Activated T-cell treated with anti-CD3 and anti-CD28 coated beads, Interleukin-2, amount 50 U/mL, for 1 hour (primary cell): Measurements from ENCODE around the gene SLC13A4.
"Not testable (repeated sequence)": the region's sequence is repeated elsewhere in the genome, so short reads cannot be mapped to it uniquely, and the experiment has no call there.

Experiments
- DNase-seq: peaks from one replicate; pipeline ENCODE4 v3.0.0-alpha.2; 2020

SLC13A4 gene

GRCh38 chr7:135716677-135717238 lies 11.2 kb downstream of the SLC13A4 start:
- no peak for DNase-seq

DNA sequence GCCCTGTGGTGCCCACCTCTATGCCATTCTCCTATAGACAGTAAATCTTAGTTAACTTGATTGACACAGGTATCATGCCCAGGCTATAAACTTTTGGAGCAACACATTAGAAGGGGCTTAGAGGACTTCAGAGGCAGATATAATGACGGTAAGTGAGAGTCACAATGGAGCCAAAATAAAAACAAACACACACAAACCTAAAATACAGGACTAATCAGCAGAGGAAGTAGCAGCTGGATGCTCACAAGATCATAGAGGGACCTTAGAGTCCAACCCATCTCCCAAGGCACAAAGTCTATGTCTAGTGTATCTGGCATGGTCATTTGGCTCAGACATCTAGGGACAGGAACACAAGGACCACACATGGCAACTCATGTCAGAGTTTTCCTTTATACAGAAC lies 12.3 kb downstream of the SLC13A4 start:
- DNase-seq: no peak

DNA sequence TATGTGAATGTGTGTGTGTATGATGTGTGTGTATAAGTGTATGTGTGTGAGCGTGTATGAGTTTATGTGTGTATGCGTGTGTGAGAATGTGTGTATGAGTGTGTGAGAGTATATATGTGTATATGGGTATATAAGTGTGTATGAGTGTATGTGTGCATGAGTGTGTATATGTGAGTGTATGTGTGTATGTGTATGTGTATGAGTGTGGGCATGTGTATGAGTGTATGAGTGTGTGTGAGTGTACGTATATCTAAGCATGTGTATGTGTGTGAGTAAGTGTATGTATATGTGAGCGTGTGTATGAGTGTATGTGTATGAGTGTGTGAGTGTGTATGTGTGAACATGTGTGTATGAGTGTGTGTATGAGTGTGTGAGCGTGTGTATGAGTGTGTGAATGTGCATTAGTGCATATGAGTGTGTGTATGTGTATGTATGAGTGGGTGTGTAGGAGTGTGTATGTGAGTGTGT lies 12.9 kb downstream of the SLC13A4 start:
- no peak for DNase-seq

- no peak for DNase-seq
These were observed 13.4 kb downstream of the SLC13A4 start for GRCh38 chr7:135714534-135715009.

DNA sequence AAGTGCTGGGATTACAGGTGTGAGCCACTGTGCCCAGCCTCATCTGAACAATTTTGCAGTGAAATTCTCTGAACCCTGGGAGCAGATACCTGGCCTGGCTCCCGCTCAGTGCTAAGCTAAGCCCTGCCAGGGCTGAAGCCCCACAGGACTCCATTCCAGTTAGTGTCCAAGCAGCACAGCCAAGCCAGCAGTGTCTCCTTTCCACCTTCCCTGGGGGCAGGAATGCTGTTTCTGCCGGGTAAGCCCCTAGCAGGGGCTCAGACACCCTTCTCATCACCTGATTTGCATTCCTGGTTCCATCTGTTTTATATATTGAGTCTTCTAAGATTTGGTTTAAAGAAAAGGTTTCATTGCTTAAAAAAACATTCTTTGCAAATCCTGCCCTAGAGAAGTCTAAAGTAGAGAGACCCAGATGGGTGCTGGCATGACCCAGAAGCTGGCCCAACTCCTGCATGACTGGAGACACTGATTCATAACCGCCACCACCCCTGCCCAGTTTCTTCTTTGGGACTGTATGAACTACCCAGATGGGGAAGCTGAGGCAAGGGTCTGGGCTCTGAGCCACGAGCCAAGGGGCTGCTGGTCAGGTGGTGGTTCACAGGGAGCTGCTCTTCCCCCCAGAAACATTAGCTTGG lies 14.0 kb downstream of the SLC13A4 start:
- no peak for DNase-seq

- no peak for DNase-seq
These were observed 15.2 kb downstream of the SLC13A4 start for GRCh38 chr7:135712796-135713195.

DNA sequence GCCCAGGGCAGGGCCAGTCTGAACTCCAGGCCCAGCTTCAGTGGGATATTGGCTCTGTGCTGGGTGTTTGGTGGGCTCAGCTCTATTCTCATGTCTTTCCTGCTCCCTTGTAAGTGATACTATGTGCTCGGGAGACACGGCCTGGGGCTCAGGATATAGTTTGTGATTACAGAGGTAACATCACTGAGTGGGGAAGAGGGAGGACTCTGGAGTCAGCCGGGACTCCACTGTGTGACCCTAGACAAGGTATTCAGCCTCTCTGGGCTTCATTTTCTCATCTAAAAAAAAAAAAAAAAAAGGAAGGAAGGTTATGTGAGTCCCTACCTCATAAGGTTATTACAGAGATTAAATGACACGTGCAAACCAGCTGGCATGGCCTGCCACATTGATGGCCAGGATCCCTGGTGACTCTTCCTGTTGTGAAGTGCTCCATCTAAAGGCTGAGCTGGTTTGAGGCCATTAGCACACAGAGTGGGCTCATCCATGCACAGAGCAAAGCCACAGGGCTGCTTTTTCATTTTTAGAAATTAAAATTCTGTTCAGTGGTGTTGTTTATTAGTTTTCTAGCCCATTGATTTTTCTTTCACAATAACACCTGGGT lies 15.7 kb downstream of the SLC13A4 start:
- no peak for DNase-seq

DNA sequence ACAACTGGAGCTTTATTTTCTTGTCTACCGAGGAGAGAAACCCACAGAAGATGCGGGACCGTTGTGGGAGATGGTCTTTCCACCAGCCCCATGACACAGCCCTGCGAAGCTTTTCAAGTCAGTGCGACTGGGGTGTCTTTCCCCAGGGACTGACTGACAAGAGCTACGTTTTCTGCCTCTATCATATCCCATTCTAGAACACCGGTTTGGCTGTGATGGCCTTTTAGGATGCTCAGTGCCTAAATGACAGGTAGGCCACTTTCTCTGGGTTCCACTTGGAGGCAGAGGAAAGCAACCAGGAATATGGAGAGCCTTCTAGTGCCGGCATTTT lies 16.9 kb downstream of the SLC13A4 start:
- DNase-seq: no peak

DNA sequence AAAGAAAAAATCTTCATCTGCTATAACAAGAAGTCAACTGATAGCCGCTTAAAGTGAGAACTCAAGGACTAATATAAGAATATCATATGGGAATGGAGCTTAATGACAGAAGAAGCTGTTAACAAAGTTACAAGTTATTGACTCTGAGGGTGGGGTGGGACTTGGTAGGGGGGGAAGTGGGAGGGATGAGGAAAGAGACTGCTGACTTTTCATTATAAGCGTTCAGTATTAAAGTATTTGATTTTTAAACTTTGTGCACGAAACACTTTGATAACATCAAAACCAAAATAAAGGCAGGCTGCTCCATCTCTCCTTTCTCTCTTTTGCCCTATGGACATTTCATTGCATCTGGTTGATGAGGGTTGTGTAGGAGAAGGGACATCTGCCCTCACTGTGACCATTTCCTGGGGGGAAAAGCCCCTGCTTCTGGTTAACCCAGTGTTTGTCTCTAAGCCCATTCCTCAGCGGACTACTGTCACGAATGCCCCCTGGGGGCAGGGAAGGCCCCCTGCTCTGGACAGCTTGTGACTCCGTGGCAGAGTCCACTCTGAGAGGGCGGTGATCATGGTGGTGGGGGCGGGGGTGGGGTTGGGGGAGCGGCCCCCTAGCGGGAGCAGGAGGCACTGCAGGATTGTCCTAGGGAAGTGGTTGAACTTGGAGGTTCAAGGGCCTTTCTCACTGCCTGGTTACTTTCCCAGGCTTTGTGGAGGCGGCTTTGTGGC lies 17.4 kb downstream of the SLC13A4 start:
- no peak for DNase-seq

DNA sequence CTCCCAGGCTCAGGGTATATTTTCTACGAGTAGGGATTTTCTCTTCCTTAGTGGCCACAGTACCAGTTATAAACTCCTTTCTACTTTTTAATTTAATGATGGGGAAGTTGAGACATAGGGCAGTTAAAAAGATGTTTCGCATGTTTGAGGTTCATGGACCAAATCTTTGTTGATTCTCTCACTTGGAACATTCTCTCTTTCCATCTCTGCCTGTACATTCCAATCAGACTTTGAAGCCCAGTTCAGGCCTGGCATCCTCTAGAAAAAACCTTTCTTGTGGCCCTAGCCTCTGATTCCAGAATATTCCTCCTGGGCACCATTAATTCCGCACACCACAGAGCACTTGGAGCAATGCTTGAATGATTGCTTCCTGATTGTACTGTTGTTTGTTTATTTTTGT lies 18.5 kb downstream of the SLC13A4 start:
- DNase-seq: no peak

- no peak for DNase-seq
These were observed 19.9 kb downstream of the SLC13A4 start for GRCh38 chr7:135708041-135708440.

DNA sequence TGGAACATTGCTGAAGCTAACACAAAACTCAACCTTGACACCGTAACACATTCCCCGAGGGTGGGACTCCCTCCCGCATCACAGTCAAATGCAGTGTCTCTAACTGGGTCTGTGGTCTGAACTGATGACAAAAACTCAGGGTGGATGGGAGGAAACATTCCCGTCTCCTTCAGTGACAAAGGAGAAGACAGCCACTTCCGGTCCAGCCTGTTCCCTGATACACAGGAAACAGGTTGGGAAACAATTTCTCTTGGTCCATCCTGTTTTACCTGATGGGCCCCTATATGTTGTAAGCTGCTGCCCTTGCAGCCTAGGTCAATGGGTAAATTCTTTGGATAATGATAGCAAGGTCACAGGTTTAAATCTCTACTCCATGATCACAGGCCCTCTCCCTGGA lies 20.4 kb downstream of the SLC13A4 start:
- DNase-seq: no peak

DNA sequence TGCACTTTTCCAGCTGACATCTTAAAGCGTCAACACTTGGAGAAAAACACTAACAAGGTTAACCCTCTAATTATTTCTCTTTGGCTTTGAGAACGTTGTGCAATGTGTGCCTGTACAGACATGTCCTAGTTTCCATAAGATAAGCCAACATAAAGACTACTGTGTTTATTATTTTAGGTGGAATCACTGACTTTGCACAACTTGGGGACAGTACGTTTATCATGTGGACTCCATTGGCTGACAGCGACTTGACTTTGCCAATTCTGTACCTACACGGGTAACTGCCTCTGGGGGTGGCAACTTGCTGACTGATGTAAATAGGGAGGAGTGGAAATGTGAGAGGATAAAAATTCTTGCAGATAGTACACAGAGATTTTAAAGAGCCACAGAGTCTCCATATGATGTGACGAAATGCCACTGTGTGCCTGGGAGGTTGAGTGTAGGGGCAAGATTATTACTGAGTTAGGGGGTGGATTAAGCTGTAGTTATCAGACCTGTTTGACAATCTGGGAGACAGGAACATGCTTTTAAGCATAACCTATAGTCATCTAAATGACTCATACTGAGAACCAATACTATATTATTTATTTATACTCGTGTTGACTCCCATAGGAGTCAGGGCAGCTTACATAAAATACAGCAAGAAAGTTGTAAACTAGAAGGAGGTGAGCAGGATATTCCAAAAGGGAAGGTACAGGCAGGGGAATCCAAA lies 21.0 kb downstream of the SLC13A4 start:
- DNase-seq: no peak

GRCh38 chr7:135706038-135706742 lies 21.8 kb downstream of the SLC13A4 start:
- no peak for DNase-seq

- DNase-seq: no peak
These were observed 23.3 kb downstream of the SLC13A4 start for GRCh38 chr7:135704698-135705097.

DNA sequence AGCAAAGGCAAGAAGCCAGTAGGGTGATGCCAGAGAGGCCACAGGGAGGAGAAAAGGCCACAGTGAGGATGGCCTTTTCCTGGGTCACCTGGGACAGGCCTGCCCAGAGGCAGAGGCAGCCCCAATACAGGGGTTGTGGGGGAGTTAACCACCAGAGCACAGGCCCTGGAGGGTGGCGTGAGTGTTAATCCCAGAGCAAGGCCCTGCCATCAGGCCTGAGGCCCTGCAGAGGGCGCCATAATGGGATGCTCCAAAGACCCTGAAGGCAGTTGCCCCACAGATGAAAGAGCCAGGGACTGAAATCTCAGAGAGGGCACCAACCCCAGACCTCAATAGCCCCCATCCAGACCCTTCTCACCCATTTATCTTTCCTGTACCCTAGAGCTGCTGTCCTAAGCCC lies 23.9 kb downstream of the SLC13A4 start:
- no peak for DNase-seq

DNA sequence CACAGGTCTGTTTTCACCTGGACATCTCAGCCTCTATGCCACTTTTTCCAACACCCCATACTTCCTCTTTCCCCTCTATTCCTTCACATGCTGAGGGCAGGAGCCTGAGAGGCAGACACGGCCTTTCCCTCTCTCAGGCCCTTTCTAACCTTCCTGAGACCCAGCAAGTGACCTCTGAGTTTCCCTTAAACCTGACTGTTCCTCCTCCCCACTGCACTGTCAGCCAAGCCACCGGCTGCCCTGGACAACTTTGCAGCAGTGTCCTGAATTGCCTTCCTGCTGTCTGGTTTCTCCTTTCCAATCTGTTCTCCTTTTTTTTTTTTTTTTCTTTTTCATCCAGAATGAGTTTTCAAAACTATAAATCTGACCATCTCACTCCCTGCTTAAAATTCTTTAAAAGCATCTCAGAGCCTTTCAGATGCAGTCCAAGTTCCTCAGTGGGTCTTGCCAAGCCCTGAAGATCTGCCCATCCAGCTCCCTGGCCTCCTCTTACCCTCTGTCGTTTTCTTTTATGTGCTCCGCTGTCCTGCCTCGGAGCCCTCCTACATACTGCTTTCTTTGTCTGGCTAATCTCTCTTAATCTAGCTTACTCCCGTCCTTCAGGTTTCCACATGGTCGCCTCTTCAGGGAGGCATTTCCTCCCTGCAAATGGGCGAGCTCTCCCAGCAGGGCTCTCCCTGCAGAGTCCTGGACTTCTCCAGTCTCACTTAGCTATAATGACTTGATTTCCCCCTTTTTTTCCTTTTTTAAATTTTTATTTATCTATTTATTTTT lies 30.5 kb downstream of the SLC13A4 start:
- no peak for DNase-seq

DNA sequence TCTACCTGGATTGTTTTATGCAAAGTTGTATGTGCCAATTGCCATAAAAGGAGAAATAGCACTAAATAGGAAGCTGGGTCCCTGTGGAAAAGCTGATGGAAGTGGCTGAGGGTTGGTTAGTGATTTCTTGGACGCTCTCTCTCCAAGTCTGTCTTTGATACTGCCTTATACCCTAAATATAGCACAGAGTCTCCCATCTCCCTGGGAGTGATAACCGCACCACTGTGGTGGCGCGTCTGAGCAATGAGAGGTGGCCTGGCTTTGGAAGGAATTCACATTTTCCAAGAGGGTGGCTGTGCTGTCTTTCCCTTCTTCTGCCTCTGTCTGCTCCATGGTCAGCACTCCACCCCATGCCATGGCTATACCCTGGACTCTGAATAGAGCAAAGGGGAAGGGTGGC lies 34.4 kb downstream of the SLC13A4 start:
- DNase-seq: no peak

DNA sequence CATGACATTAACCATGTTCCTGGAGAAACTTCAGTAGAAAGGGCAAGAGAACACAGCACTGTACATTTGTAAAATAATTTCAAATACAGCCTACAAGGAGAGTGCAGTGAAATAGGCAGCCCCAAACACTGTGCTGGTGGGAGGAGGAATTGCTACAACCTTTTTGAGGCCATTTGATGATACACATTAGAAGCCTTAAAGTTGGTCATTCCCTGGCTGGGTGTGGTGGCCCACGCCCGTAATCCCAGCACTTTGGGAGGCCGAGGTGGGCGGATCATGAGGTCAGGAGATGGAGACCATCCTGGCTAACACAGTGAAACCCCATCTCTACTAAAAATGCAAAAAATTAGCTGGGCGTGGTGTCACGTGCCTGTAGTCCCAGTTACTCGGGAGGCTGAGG lies 35.4 kb downstream of the SLC13A4 start:
- not testable (repeated sequence) for DNase-seq

GRCh38 chr7:135692055-135692454 lies 35.9 kb downstream of the SLC13A4 start:
- DNase-seq: no peak

DNA sequence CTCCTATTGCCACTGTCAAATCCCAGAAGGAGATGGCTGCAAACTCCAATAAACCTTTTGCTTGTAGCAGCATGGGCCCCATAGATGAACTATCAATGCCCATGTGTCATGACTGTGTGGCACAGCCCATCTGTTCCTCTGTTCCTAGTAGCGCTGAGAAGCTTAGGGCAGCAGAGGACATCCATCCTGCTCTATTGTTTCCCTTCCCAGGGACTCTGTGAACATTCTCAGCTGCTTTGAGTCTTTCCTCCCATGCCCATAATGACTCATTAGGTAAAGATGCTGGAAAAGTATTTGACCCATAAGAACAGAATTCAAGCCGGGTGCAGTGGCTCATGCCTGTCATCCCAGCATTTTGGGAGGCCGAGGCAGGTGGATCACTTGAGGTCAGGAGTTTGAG lies 37.4 kb downstream of the SLC13A4 start:
- DNase-seq: no peak

DNA sequence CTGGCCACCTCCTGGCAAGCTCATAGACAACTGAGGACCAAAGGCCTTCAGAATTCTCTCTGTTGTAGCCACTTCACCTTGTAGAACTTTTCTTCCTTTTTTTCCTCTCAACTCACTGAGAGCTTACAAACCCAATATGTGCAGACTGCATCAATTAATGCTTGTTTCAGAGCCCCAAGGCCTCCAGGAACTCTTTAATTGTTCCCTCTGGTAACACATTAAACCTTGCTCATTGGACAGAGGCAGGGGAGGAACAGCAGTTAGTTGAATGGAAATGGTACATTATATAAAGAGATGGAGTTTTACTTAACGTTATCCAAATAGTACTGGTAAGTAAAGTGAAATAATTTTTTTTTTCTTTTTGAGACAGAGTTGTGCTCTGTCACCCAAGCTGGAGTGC lies 40.5 kb downstream of the SLC13A4 start:
- no peak for DNase-seq
